Stomach (tissue), 9 donors: ENCODE data around the gene CHAF1A. TPM values are rescaled to one million over a fixed set of nuclear protein-coding genes. Genes with fewer than 3 reads are reported as not detected.

Experiments
- DNase-seq, 2 donors: peaks; one replicate each; pipeline versions ENCODE4 v3.0.0 to v3.0.0-alpha.2; 2013 to 2019
- H3K27ac ChIP-seq, 5 donors: fragments of 200-600 bp in 4 of 5; sonication (generic) in 4 of 5; one replicate each; pipeline ENCODE4 v1.5.1; 2013 to 2019; ENCODE audit warnings: mild to moderate bottlenecking in 1 of 5, moderate library complexity in 1 of 5
- H3K27me3 ChIP-seq, 3 donors: fragments of 200-600 bp; sonication (generic); one replicate each; pipeline ENCODE4 v1.5.1; 2017 to 2019; ENCODE audit warnings: mixed run types in 1 of 3
- H3K36me3 ChIP-seq, 4 donors: fragments of 200-600 bp; sonication (generic); 1 replicate in 3 of 4; 2 replicates in 1 of 4; pipeline ENCODE4 v1.5.1; 2016 to 2019
- H3K4me1 ChIP-seq, 4 donors: fragments of 200-600 bp; sonication (generic); one replicate each; pipeline ENCODE4 v1.5.1; 2016 to 2019
- H3K4me3 ChIP-seq, 4 donors: fragments of 200-600 bp; sonication (generic) in 3 of 4; one replicate each; pipeline ENCODE4 v1.5.1; 2016 to 2019; ENCODE audit warnings: mild to moderate bottlenecking in 1 of 4
- H3K9me3 ChIP-seq, 4 donors: fragments of 200-600 bp; sonication (generic); one replicate each; pipeline ENCODE4 v1.5.1; 2016 to 2019
- EP300 ChIP-seq: sonication (generic); formaldehyde crosslinking; IDR thresholded peaks from one replicate; pipeline ENCODE4 v1.6.1; 2017; ENCODE audit warnings: antibody characterized with exemption
- POLR2A ChIP-seq, 4 donors: fragments of 450-650 bp; IDR thresholded peaks; one replicate each; pipeline ENCODE4 v1.6.1; 2016; ENCODE audit warnings: antibody characterized with exemption in 4 of 4, control low read depth in 2 of 4, mild to moderate bottlenecking in 1 of 4, moderate library complexity in 1 of 4
- POLR2AphosphoS5 ChIP-seq, 3 donors: sonication (generic); formaldehyde crosslinking; IDR thresholded peaks; one replicate each; pipeline ENCODE4 v1.6.1; 2016; ENCODE audit warnings: antibody characterized with exemption in 3 of 3
- whole genome bisulfite sequencing, 5 donors: extraction: QIAGEN DNeasy Blood & Tissue Kit in 3 of 5; methylation state at CpG; one replicate each; pipeline versions ENCODE4 v1.1.5 to v1.1.7; 2013 to 2018; 5-methylcytosine and 5-hydroxymethylcytosine counted together
- intact Hi-C: fragments of 100-400 bp; cut with DNase I; formaldehyde crosslinking; loops from one replicate; pipeline ENCODE4 v1.15.1; 2023; ENCODE audit warnings: low total_unique reads
- polyA plus RNA-seq, 3 donors: library from polyadenylated mRNA; stranded (reverse); fragments of 200-250 nt; gene quantifications; one replicate each; pipeline ENCODE4 v1.2.3, GENCODE V29; 2013
- total RNA-seq, 5 donors: library from RNA; depleted of rRNA; stranded (reverse); fragments of >200 nt; gene quantifications; one replicate each; pipeline versions ENCODE4 v1.1.0 to v1.2.3, GENCODE V29; 2014 to 2016
- TF ChIP-seq, protein P1 (sequence below), 7 experiments: fragments of 450-650 bp in 4 of 7; fragments of 200-600 bp in 3 of 7; sonication (generic) in 3 of 7; IDR thresholded peaks; one replicate each; pipeline ENCODE4 v1.5.1; 2016 to 2019; ENCODE audit warnings: antibody characterized with exemption in 7 of 7, control low read depth in 2 of 7, mild to moderate bottlenecking in 1 of 7
- donor health status: healthy with polysubstance abuse.
- donor health status: Bipolar disorder and iron deficiency.
- donor health status: healthy.

CHAF1A gene
- total and polyA plus RNA-seq, 8 donors = 1.8 to 100 (median 6.5) TPM

DNA sequence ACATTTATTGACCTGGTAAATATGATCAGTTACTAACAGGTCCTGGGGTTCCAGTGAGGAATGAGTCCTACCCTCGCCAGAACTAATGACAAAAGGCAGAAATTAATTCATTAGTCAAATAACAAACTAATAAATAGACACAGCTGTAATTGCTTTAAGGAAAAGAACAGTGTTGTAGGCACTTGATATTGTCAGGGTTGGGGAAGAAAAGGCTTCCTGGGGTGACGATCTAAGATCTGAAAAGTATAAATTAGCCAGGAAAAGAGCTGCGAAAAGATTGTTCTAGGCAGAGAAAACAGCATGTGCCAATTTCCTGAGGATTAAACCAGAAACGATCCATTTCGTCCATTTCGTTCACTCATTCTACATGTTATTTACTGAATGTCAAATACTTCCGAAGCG, 670 bp upstream of the CHAF1A start:
- 0 to 2% (median 1%) methylated on average over 8 of the region's 8 CpGs for WGBS, 5 donors
- peak overlapping the region; percentile 71 to 94 (median 79) for H3K4me3 ChIP-seq
- peak in 1 of 2 donors; percentile 23 for DNase-seq
- no peaks in the 10 kb centered on the region for H3K9me3 ChIP-seq
- peaks cover 41 to 57% (median 50%) of the 10 kb centered on the region in 4 donors for H3K4me1 ChIP-seq
- no peak for TF ChIP-seq POLR2A (IDR thresholded peaks at IDR 0.05)
- TF ChIP-seq, protein P1, sequence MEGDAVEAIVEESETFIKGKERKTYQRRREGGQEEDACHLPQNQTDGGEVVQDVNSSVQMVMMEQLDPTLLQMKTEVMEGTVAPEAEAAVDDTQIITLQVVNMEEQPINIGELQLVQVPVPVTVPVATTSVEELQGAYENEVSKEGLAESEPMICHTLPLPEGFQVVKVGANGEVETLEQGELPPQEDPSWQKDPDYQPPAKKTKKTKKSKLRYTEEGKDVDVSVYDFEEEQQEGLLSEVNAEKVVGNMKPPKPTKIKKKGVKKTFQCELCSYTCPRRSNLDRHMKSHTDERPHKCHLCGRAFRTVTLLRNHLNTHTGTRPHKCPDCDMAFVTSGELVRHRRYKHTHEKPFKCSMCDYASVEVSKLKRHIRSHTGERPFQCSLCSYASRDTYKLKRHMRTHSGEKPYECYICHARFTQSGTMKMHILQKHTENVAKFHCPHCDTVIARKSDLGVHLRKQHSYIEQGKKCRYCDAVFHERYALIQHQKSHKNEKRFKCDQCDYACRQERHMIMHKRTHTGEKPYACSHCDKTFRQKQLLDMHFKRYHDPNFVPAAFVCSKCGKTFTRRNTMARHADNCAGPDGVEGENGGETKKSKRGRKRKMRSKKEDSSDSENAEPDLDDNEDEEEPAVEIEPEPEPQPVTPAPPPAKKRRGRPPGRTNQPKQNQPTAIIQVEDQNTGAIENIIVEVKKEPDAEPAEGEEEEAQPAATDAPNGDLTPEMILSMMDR (IDR thresholded peaks at IDR 0.05) = no peak
- TF ChIP-seq POLR2AphosphoS5 (IDR thresholded peaks at IDR 0.05) = no peak
- TF ChIP-seq EP300 = no peak
- H3K36me3 ChIP-seq = peaks cover 0 to 18% (median under 1%) of the 10 kb centered on the region in 4 donors
- peak overlapping the region; percentile 66 to 100 (median 96) for H3K27ac ChIP-seq
- no peaks in the 10 kb centered on the region for H3K27me3 ChIP-seq
- intact Hi-C loops = no loop called here

DNA sequence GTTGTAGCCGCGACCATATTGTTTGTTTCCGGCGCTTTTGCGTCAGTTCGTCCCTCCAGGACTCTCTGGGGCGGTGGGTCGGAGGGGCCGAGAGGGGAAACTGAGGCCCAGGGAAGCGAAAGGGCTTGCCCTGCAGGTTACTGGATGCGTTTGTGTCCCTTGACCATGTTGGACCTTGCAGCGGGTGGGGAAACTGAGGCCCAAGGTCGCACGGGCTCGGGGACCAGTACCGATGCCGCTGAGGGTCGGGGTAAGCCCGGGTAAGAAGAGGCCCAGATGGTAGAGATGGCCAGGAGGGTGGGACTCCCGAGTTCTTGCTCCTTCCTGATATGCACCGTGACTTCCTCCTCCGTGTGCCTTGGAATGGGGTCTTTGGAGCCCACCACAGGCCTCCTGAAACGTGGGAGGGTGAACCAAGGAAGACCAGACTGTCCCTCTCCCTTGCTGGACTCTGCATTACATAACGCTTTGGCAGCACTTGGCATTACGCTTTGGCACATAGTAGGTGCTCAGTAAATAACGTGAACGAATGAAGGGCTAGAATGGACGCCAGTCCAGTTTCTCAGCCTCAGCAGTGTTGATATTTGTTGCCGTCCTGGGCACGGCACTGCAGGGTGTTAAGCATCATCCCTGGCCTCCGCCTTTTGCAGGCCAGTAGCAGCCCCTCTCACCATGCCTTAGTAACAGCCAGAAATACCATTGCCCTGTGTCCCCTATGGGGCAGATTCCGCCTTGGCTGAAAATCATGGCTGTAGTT, 743 bp downstream of the CHAF1A start:
- H3K27ac ChIP-seq = peak overlapping the region in 4 of 5 donors; percentile 82 to 100 (median 96)
- no peak for DNase-seq
- intact Hi-C loops = no loop called here
- peaks cover 27 to 43% (median 40%) of the 10 kb centered on the region in 4 donors for H3K4me1 ChIP-seq
- H3K4me3 ChIP-seq = peak overlapping the region; percentile 71 to 94 (median 79)
- H3K9me3 ChIP-seq = no peaks in the 10 kb centered on the region
- WGBS, 5 donors = 7 to 10% (median 9%) methylated on average over 30 to 32 of the region's 32 CpGs
- H3K36me3 ChIP-seq = peaks cover 0 to 4% (median 0%) of the 10 kb centered on the region in 4 donors
- no peaks in the 10 kb centered on the region for H3K27me3 ChIP-seq
- TF ChIP-seq, protein P1 (IDR thresholded peaks at IDR 0.05) = no peak
- no peak for TF ChIP-seq POLR2AphosphoS5 (IDR thresholded peaks at IDR 0.05)
- TF ChIP-seq EP300 = no peak
- no peak for TF ChIP-seq POLR2A (IDR thresholded peaks at IDR 0.05)

DNA sequence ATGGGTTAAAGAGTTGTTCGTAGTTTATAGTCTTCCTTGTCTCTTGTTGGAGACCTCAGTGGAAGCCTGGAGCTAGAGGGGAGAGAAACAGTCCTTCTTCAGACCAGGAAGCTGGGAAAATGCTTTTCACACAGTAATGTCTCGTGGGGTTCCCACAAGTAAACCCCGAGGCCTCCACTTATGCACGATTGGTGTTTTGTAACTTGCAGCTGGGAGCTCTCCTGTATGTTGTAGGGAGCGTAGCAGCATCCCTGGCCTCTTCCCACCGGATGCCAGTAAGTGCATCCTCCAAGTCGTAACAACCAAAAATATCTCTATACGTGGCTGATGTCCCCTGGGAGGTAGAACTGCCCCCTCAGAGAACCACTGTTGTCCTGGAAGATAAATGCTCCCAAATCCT, 3.5 kb downstream of the CHAF1A start:
- peaks cover 16 to 23% (median 21%) of the 10 kb centered on the region in 4 donors for H3K4me1 ChIP-seq

DNA sequence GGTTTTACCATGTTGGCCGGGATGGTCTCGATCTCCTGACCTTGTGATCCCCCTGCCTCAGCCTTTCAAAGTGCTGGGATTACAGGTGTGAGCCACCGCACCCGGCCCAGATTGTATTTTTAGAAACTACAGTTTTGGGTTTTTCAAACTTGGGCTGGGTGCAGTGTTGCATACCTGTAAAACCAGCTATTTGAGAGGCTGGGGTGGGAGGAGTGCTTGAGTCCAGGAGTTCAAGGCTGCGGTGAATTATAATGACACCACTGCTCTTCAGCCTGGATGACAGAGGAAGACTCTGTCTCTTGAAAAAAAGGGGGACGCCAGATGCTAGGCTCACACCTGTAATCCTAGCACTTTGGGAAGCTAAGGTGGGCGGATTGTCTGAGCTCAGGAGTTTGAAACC, 4.2 kb downstream of the CHAF1A start:
- Histone ChIP-seq H3K27ac (no peak overlapping the region), H3K4me3 (no peak overlapping the region), H3K36me3 (peaks cover 0 to 26% (median 20%) of the 10 kb centered on the region in 4 donors), H3K4me1 (peaks cover 10 to 16% (median 14%) of the 10 kb centered on the region in 4 donors), H3K27me3 (no peaks in the 10 kb centered on the region), H3K9me3 (no peaks in the 10 kb centered on the region)
- TF ChIP-seq EP300 (no peak), POLR2A (IDR thresholded peaks at IDR 0.05) (no peak), POLR2AphosphoS5 (IDR thresholded peaks at IDR 0.05) (no peak)
- no peak for DNase-seq
- WGBS, 5 donors = 91 to 98% (median 95%) methylated on average over 7 of the region's 7 CpGs
- intact Hi-C loops = no loop called here

More for the DNA sequence above, 3.5 kb downstream of the CHAF1A start:
- Histone ChIP-seq H3K9me3 (no peaks in the 10 kb centered on the region), H3K27me3 (no peaks in the 10 kb centered on the region), H3K27ac (no peak overlapping the region), H3K36me3 (peaks cover 0 to 23% (median 19%) of the 10 kb centered on the region in 4 donors), H3K4me3 (no peak overlapping the region)
- intact Hi-C loops = no loop called here
- 68 to 81% (median 74%) methylated on average over 8 of the region's 8 CpGs for WGBS, 5 donors
- TF ChIP-seq, protein P1 (IDR thresholded peaks at IDR 0.05) = no peak
- TF ChIP-seq POLR2A (IDR thresholded peaks at IDR 0.05) = no peak
- TF ChIP-seq POLR2AphosphoS5 (IDR thresholded peaks at IDR 0.05) = no peak
- TF ChIP-seq EP300 = no peak
- no peak for DNase-seq
